H1 (cell line): Measurements from ENCODE around the gene CELF2. TPM values are rescaled to one million over a fixed set of nuclear protein-coding genes. Genes with fewer than 3 reads are reported as not detected.

Experiments used
- CBX8 ChIP-seq: fragments of 300-800, 300-1000 bp; sonication (generic); IDR thresholded peaks from 2 replicates; pipeline ENCODE4 v1.7.1; 2016; ENCODE audit warnings: low read depth, low read length, borderline replicate concordance
- CTBP2 ChIP-seq: IDR thresholded peaks from 2 replicates; pipeline ENCODE4 v1.7.0; 2011; ENCODE audit warnings: borderline replicate concordance, mild to moderate bottlenecking, moderate library complexity, mixed read lengths, low read length; ENCODE audit not compliant: insufficient read depth, insufficient read length
- GTF2F1 ChIP-seq: IDR thresholded peaks from 2 replicates; pipeline ENCODE4 v1.6.1; 2012; ENCODE audit warnings: low read depth, low read length, improper control_type of control experiment, borderline replicate concordance
- JUN ChIP-seq: IDR thresholded peaks from 2 replicates; pipeline ENCODE4 v1.6.1; 2011; ENCODE audit warnings: low read depth, mild to moderate bottlenecking, improper control_type of control experiment, low read length
- JUND ChIP-seq: IDR thresholded peaks from 2 replicates; pipeline ENCODE4 v1.6.1; 2011; ENCODE audit warnings: mild to moderate bottlenecking, improper control_type of control experiment, low read length
- RBBP5 ChIP-seq: IDR thresholded peaks from 2 replicates; pipeline ENCODE4 v1.7.1; 2012; ENCODE audit warnings: low read depth, mild to moderate bottlenecking, inconsistent platforms, low read length, moderate library complexity, borderline replicate concordance
- polyA plus RNA-seq, 7 experiments: library from polyadenylated mRNA; depleted of rRNA in 3 of 7; stranded (reverse) in 5 of 7; unstranded in 2 of 7; fragments of >200 nt in 5 of 7; fragments of 200-250 nt in 2 of 7; gene quantifications; 1 replicate in 5 of 7; 2 replicates in 1 of 7; 4 replicates in 1 of 7; pipeline versions ENCODE4 v1.2.1 to v1.2.3, GENCODE V29; 2011 to 2013; ENCODE audit warnings: missing spikeins in 2 of 7, mixed read lengths in 2 of 7
- total RNA-seq: library from RNA; stranded (reverse); fragmentation: NEBNext Ultra II Directional; extraction: Animal tissue kit (Norgen Biotek cat#: 25700); gene quantifications from 2 replicates; pipeline ENCODE4 v1.2.1, GENCODE V29; 2021

The CELF2 gene
- total and polyA plus RNA-seq, 2 of the 8 experiments (the other 6 are each of a cell fraction or from before 2014, with no cell fraction given): 18.3 to 22.7 TPM

GRCh38 chr10:11224792-11225416, 207.2 kb downstream of the CELF2 start (continued):
- TF ChIP-seq JUN (no peak), CBX8 (no peak), CTBP2 (no peak), GTF2F1 (no peak), JUND (no peak), RBBP5 (no peak)
